Astrocyte (in vitro differentiated cells and primary cell): ENCODE data around the gene SUGCT.

Experiments
- CTCF ChIP-seq: IDR thresholded peaks from 2 replicates; pipeline ENCODE4 v1.5.1; 2011; ENCODE audit warnings: low read depth, mild to moderate bottlenecking, inconsistent platforms, low read length, moderate library complexity; ENCODE audit not compliant: insufficient read depth
- EZH2 ChIP-seq: IDR thresholded peaks from 2 replicates; pipeline ENCODE4 v1.6.1; 2012; ENCODE audit warnings: mild to moderate bottlenecking, low read length, inconsistent platforms; ENCODE audit not compliant: insufficient read depth

- no peak for TF ChIP-seq CTCF
- TF ChIP-seq EZH2: no peak
Measured at GRCh38 chr7:40647719-40648118, 512.9 kb downstream of the SUGCT start.
